Smooth muscle cell (in vitro differentiated cells): Measurements from ENCODE around the gene MGLL. TPM values are rescaled to one million over a fixed set of nuclear protein-coding genes. Genes with fewer than 3 reads are reported as not detected.

Source experiments
- DNase-seq: peaks from one replicate; lab custom pipeline; 2025; ENCODE audit not compliant: unreplicated experiment; lab: John Stamatoyannopoulos, UW
- H2AFZ ChIP-seq: fragments of 200-600 bp; sonication (generic); 2 replicates; pipeline ENCODE4 v1.6.0; 2016; ENCODE audit warnings: antibody characterized with exemption, low read depth, mild to moderate bottlenecking
- H3F3A ChIP-seq: fragments of 200-600 bp; sonication (generic); 2 replicates; pipeline ENCODE4 v1.6.0; 2017; ENCODE audit warnings: antibody characterized with exemption, low read depth
- H3K27ac ChIP-seq: fragments of 200-600 bp; sonication (generic); 2 replicates; pipeline ENCODE4 v1.5.1; 2016; ENCODE audit warnings: low read depth, mild to moderate bottlenecking
- H3K27me3 ChIP-seq: fragments of 200-600 bp; sonication (generic); 2 replicates; pipeline ENCODE4 v1.6.1; 2016; ENCODE audit warnings: low read depth, mild to moderate bottlenecking
- H3K36me3 ChIP-seq: fragments of 200-600 bp; sonication (generic); 2 replicates; pipeline ENCODE4 v1.5.1; 2016; ENCODE audit warnings: low read depth
- H3K4me1 ChIP-seq: fragments of 200-600 bp; sonication (generic); 2 replicates; pipeline ENCODE4 v1.5.1; 2016; ENCODE audit warnings: low read depth
- H3K4me2 ChIP-seq: fragments of 200-600 bp; sonication (generic); 2 replicates; pipeline ENCODE4 v1.6.0; 2016; ENCODE audit warnings: mild to moderate bottlenecking
- H3K4me3 ChIP-seq: fragments of 200-600 bp; sonication (generic); 2 replicates; pipeline ENCODE4 v1.5.1; 2016; ENCODE audit warnings: mild to moderate bottlenecking
- H3K79me2 ChIP-seq: fragments of 200-600 bp; sonication (generic); 2 replicates; pipeline ENCODE4 v1.6.0; 2016; ENCODE audit warnings: low read depth, mild to moderate bottlenecking
- H3K9ac ChIP-seq: fragments of 200-600 bp; sonication (generic); 2 replicates; pipeline ENCODE4 v1.6.0; 2016; ENCODE audit warnings: low read depth
- H3K9me3 ChIP-seq: fragments of 200-600 bp; sonication (generic); replicated peaks from 2 replicates; pipeline ENCODE4 v1.5.1; 2016; ENCODE audit warnings: low read depth
- H4K20me1 ChIP-seq: fragments of 200-600 bp; sonication (generic); 2 replicates; pipeline ENCODE4 v1.6.0; 2016; ENCODE audit warnings: low read depth
- CTCF ChIP-seq: fragments of 200-600 bp; sonication (generic); IDR thresholded peaks from 2 replicates; pipeline ENCODE4 v1.5.1; 2017; ENCODE audit warnings: borderline replicate concordance, mild to moderate bottlenecking, antibody characterized with exemption; ENCODE audit not compliant: insufficient read depth, poor library complexity, severe bottlenecking
- WGBS: methylation state at CpG from one replicate; pipeline ENCODE4 v1.1.7; 2016; ENCODE audit warnings: low lambda C conversion rate; 5-methylcytosine and 5-hydroxymethylcytosine counted together
- polyA plus RNA-seq: library from polyadenylated mRNA; unstranded; fragments of >200 nt; fragmentation: Nextera tagmentation; extraction: Ambion mirVana; gene quantifications from 2 replicates; pipeline ENCODE4 v1.2.1, GENCODE V29; 2016
- total RNA-seq: library from RNA; depleted of rRNA; stranded (reverse); fragments of >200 nt; gene quantifications from 2 replicates; pipeline ENCODE4 v1.2.3, GENCODE V29; 2014

Gene MGLL
- total and polyA plus RNA-seq, 2 experiments from 2014 or later: 13.6 to 22.5 TPM

GRCh38 chr3:127739347-127740135 lies 82.8 kb downstream of the MGLL start:
- H4K20me1 ChIP-seq: no peaks in the 10 kb centered on the region
- H2AFZ ChIP-seq: no peak overlapping the region
- H3K4me3 ChIP-seq: no peak overlapping the region
- 66% methylated on average over 12 of the region's 12 CpGs for WGBS
- no peaks in the 10 kb centered on the region for H3K36me3 ChIP-seq
- H3K9ac ChIP-seq: no peak overlapping the region
- H3K27ac ChIP-seq: no peak overlapping the region
- no peak for TF ChIP-seq CTCF
- peaks cover 15% of the 10 kb centered on the region for H3K4me1 ChIP-seq
- DNase-seq: no peak
- no peaks in the 10 kb centered on the region for H3K9me3 ChIP-seq
- peaks cover 14% of the 10 kb centered on the region for H3F3A ChIP-seq
- H3K27me3 ChIP-seq: no peaks in the 10 kb centered on the region
- H3K4me2 ChIP-seq: peak overlapping the region; percentile 4
- H3K79me2 ChIP-seq: no peaks in the 10 kb centered on the region

DNA sequence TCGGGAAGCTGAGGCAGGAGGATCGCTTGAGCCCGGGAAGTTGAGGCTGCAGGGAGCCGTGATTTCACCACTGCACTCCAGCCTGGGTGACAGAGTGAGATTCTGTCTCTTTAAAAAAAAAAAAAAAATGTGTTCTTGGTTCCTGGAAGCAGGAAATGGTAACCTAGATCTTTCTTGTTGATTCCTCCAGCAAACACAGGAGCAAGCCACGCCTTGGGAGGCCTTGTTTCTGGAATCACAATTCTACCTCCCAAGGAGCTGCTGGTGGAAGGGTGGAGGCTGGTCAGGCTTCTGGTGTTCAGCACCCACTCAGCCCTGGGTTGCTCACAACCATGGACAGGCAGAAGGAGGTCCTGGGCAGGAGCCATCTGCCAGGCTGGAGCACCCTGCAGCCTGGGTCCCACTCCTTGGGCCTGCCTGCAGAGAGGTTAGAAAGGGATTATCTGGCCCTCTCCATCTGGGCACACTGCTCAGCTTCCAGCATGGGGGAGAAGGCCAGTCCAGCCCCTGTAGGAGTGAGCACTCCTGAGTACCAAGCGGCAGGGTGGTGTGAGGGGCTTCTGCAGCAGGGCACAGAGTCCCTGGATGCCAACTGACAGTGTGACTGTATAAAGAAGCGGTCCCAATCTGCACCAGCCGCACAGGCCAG lies 84.0 kb downstream of the MGLL start:
- H3K27ac ChIP-seq: no peak overlapping the region
- no peak overlapping the region for H3K4me3 ChIP-seq
- 94% methylated on average over 8 of the region's 8 CpGs for WGBS
- H3K27me3 ChIP-seq: no peaks in the 10 kb centered on the region
- H2AFZ ChIP-seq: no peak overlapping the region
- DNase-seq: no peak
- peaks cover 14% of the 10 kb centered on the region for H3F3A ChIP-seq
- peaks cover 23% of the 10 kb centered on the region for H3K4me1 ChIP-seq
- no peaks in the 10 kb centered on the region for H3K36me3 ChIP-seq
- no peak overlapping the region for H3K9ac ChIP-seq
- no peak for TF ChIP-seq CTCF
- H3K4me2 ChIP-seq: no peak overlapping the region
- no peaks in the 10 kb centered on the region for H4K20me1 ChIP-seq
- H3K79me2 ChIP-seq: no peaks in the 10 kb centered on the region
- no peaks in the 10 kb centered on the region for H3K9me3 ChIP-seq

DNA sequence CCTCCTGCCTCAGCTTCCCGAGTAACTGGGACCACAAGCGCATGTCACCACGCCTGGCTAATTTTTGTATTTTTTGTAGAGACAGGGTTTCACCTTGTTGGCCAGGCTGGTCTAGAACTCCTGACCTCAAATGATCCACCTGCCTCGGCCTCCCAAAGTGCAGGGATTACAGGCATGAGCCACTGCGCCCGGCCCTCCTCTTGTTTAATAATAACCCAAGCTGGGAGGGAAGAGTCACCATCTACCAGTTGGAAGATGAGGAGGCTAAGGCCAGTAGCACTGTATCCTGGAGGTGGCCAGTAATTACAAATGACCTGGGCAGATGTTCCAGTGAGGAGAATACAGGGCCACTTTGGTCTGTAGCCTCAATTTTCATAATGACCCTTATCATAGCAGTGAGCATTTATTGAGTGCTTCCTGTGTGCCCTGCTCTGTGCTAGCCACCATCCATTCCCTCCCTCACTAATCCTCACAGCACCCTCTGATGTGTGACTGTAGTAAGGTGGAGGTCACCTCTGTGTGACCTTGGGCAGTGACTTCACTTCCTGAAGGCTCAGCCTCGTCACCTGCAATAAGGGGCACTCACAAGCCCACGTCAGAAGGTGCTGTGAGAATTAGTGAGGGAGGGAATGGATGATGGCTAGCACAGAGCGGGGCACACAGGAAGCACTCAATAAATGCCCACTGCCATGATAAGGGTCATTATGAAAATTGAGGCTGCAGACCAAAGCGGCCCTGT lies 85.3 kb downstream of the MGLL start:
- WGBS: 97% methylated on average over 10 of the region's 10 CpGs
- Histone ChIP-seq H3K36me3 (no peaks in the 10 kb centered on the region), H3K27me3 (no peaks in the 10 kb centered on the region)

More for the DNA sequence above, 85.3 kb downstream of the MGLL start:
- Histone ChIP-seq H3K79me2 (no peaks in the 10 kb centered on the region), H3K4me3 (no peak overlapping the region), H3K9me3 (no peaks in the 10 kb centered on the region), H4K20me1 (no peaks in the 10 kb centered on the region), H3K4me1 (peaks cover 29% of the 10 kb centered on the region), H2AFZ (no peak overlapping the region), H3K27ac (no peak overlapping the region), H3F3A (peaks cover 14% of the 10 kb centered on the region), H3K4me2 (peak overlapping the region; percentile 75), H3K9ac (no peak overlapping the region)
- TF ChIP-seq CTCF: no peak
- no peak for DNase-seq
